ENCODE results near the gene MMP24.

Gene MMP24

DNA sequence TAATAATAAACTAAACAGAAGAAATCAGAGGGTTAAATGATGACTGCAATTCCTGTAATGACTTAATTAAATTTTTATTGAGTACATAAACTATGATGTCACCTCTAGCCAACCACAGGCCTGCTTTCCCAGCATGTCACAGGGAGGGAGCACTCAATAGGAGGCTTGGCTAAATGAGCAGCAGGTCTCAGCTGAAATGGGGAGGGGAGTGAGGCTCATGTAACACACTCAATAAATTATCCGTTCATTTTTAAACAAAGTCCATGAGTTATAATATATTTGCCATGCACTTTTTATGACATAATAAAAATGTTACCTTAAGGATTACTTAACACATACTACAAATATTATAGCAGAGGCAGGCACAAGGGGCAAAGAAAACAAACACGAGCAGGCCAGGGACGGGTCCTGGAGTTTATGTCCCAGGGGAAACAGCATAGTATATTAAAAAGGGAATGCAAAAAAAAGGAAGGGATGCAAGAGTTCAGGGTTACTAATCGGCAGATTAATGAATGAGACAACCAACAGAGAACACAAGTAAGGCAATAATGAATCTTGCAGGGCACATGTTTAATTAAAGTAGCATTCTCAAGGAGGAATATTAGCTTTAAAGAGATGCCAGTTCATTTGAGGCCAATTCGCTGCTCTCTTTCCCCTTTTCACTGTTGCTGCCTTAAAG, 92.8 kb downstream of the MMP24 start:
- TF ChIP-seq CTCF (conservative IDR thresholded peaks at IDR 0.05) (no peak), ZFX (IDR thresholded peaks at IDR 0.05) (no peak)
- no peak overlapping the region for H3K27ac ChIP-seq

GRCh38 chr20:35319871-35320197, 93.3 kb downstream of the MMP24 start:
- no peak overlapping the region for H3K27ac ChIP-seq
- TF ChIP-seq ZFX (IDR thresholded peaks at IDR 0.05) (no peak), CTCF (conservative IDR thresholded peaks at IDR 0.05) (no peak)

DNA sequence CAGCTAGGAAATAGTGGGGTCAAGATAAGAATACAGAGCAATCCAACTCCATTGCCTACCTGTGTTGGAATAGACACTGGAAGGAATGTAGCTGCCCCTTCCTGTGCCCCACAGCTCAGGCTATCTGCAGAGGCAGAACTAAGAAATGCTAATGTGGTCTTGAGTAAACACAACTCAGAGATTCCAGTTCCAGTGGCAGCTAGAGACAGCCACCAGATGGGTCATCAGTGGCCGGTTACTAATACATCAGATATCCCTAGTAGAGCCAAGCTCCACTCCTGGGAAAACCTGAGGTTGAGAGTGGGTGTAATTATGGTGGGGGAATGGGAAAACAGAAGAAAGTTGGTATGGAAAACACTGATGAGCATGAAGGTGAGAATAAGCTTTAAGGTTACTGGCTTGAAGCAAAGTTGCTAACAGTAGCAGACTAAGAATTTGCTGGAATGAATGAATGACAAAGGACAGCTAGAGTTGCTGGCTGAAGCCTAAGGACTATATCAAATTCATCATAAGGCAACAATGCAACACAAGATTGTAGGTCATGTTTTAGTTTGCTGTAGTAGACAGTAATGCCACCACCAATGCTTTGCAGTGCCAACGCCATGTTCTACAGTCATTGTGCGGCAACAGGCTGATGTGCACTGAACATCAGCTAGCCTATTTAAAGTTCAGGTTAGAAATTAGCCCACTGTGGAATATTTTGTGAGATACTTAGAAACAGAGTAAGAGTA, 94.1 kb downstream of the MMP24 start:
- no peak overlapping the region for H3K27ac ChIP-seq
- TF ChIP-seq CTCF (conservative IDR thresholded peaks at IDR 0.05) (no peak), ZFX (IDR thresholded peaks at IDR 0.05) (no peak)

DNA sequence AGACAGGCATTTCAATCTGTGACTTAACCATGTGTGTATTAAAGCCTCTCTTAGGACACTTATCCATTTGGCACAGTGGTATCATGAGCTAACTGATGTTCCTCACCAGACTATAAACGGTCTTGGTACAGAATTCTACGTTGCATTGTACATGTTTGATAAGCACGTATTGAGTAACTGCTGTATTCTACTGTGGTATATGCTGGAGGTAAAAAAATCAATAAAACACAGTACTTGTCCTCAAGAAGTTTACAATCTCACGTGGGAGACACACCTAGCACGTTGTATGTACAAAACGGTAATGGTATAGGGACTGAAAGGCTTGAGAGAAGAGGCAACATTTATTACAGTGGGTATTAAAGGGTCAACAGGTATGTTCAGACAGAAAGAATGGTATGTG, 98.9 kb downstream of the MMP24 start:
- no peak overlapping the region for H3K27ac ChIP-seq
- TF ChIP-seq CTCF (conservative IDR thresholded peaks at IDR 0.05) (no peak), ZFX (IDR thresholded peaks at IDR 0.05) (no peak)

DNA sequence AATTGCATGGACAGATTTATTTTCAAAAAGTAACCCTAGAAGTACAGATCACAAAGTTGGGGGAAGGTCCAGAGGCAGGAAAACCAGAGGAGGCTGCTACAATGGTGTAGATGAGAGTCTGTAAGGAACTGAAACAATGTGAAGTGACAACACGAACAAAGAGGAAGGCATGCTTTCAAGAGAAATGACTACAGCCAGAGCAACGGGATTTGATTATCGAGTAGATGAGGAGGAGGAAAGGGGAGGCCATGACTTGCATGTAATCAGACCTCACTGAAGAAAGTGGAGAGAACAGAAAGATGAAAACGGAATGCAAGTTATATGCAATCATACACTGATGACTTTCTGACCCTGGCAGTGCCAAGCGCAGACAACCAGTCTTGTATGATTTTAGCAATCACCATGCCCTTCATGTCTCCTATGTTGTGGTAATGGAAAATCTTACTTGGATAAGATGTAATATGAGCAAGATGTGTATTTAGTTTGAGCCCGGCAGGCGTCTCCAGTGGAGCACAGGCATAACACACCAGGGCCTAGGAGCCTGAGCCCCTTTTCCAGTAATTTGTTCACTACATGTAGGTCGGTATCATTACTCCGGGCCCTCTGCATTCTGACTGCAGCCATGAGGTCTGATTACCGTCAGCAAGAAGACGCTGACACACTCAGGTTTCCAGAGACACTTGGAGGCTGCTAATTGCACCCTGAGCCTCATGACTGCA, 99.7 kb downstream of the MMP24 start:
- H3K27ac ChIP-seq = peak overlapping the region; percentile 41; the same call in 1 of the 2 replicates
- TF ChIP-seq ZFX (IDR thresholded peaks at IDR 0.05) (no peak), CTCF (conservative IDR thresholded peaks at IDR 0.05) (no peak)
